Measurements from ENCODE around the gene RPS19.
A peak's percentile ranks its signal among the peaks of the same experiment; 100 is the strongest.

RPS19 gene

GRCh38 chr19:41816761-41817160, 43.3 kb upstream of the RPS19 start:
- CTCF ChIA-PET: no interaction called here
- no peak for TF ChIP-seq CTCF (conservative IDR thresholded peaks at IDR 0.05; ENCODE audit: low read depth)
- no peak overlapping the region for H3K27ac ChIP-seq
- DNase-seq (ENCODE audit: low spot score): no peak
- POLR2A ChIA-PET (ENCODE audit: low non-redundant PET): no interaction called here

- 0 out of 2 replicates have a peak, but pooled peaks have one; percentile 15 for TF ChIP-seq CTCF (conservative IDR thresholded peaks at IDR 0.05; ENCODE audit: low read depth)
- peak; percentile 59 for DNase-seq (ENCODE audit: low spot score)
- POLR2A ChIA-PET (ENCODE audit: low non-redundant PET): no interaction called here
These were observed 38.9 kb upstream of the RPS19 start for GRCh38 chr19:41821003-41821735.

GRCh38 chr19:41837981-41838708, 21.9 kb upstream of the RPS19 start:
- no peak for TF ChIP-seq CTCF (conservative IDR thresholded peaks at IDR 0.05; ENCODE audit: low read depth)
- ChIA-PET POLR2A (ENCODE audit: low non-redundant PET) (no interaction called here), CTCF (interaction anchor here (1.3 kb wide), 1 partner anchor 45 kb away, joined by 10 read pairs; no protein-coding TSS in a partner anchor)
- no peak overlapping the region for H3K27ac ChIP-seq
- DNase-seq (ENCODE audit: low spot score): no peak

More at GRCh38 chr19:41821003-41821735, 38.9 kb upstream of the RPS19 start:
- CTCF ChIA-PET: interaction anchor here (0.6 to 1.9 kb wide), 4 partner anchors 7 to 28 kb away, joined by 3 to 12 read pairs (median 3); no protein-coding TSS in a partner anchor
- no peak overlapping the region for H3K27ac ChIP-seq

- ChIA-PET POLR2A (ENCODE audit: low non-redundant PET) (no interaction called here), CTCF (interaction anchor here (1.3 kb wide), 1 partner anchor 46 kb away, joined by 10 read pairs; no protein-coding TSS in a partner anchor)
These were observed 20.8 kb upstream of the RPS19 start for GRCh38 chr19:41839211-41839610.

GRCh38 chr19:41843371-41843770, 16.7 kb upstream of the RPS19 start:
- ChIA-PET POLR2A (ENCODE audit: low non-redundant PET) (interaction anchor here (0.5 kb wide), 1 partner anchor 20 kb away, joined by 3 read pairs; no protein-coding TSS in a partner anchor), CTCF (no interaction called here)

More at GRCh38 chr19:41839211-41839610, 20.8 kb upstream of the RPS19 start:
- no peak for TF ChIP-seq CTCF (conservative IDR thresholded peaks at IDR 0.05; ENCODE audit: low read depth)
- DNase-seq (ENCODE audit: low spot score): no peak
- no peak overlapping the region for H3K27ac ChIP-seq

More at GRCh38 chr19:41843371-41843770, 16.7 kb upstream of the RPS19 start:
- TF ChIP-seq CTCF (conservative IDR thresholded peaks at IDR 0.05; ENCODE audit: low read depth): no peak
- no peak overlapping the region for H3K27ac ChIP-seq
- DNase-seq (ENCODE audit: low spot score): no peak
